Mesendoderm (in vitro differentiated cells): ENCODE data around the gene ITFG1.
"Not testable (repeated sequence)": the region's sequence is repeated elsewhere in the genome, so short reads cannot be mapped to it uniquely, and the experiment has no call there.

ENCODE experiments used
- DNase-seq: peaks from one replicate; pipeline ENCODE4 v3.0.0; 2013
- H2AK5ac ChIP-seq: 2 replicates; pipeline ENCODE4 v1.6.1; 2013; ENCODE audit warnings: low read length, inconsistent platforms
- H2BK120ac ChIP-seq: 2 replicates; pipeline ENCODE4 v1.6.1; 2013; ENCODE audit warnings: low read depth, mild to moderate bottlenecking, low read length, moderate library complexity, mixed read lengths
- H2BK15ac ChIP-seq: replicated peaks from 2 replicates; pipeline ENCODE4 v1.6.1; 2013; ENCODE audit warnings: low read depth, mild to moderate bottlenecking, moderate library complexity
- H2BK5ac ChIP-seq: 2 replicates; pipeline ENCODE4 v1.6.1; 2013; ENCODE audit warnings: low read length, inconsistent platforms
- H3K18ac ChIP-seq: 2 replicates; pipeline ENCODE4 v1.6.1; 2013; ENCODE audit warnings: mild to moderate bottlenecking, low read length, mixed read lengths
- H3K23ac ChIP-seq: one replicate; pipeline ENCODE4 v1.6.1; 2013; ENCODE audit warnings: low read length
- H3K27ac ChIP-seq: 2 replicates; pipeline ENCODE4 v1.5.1; 2013; ENCODE audit warnings: low read depth, mild to moderate bottlenecking, inconsistent platforms, low read length, moderate library complexity
- H3K27me3 ChIP-seq: 2 replicates; pipeline ENCODE4 v1.6.1; 2013; ENCODE audit warnings: low read length, control low read depth, mild to moderate bottlenecking, inconsistent platforms; ENCODE audit not compliant: insufficient read depth, poor library complexity
- H3K36me3 ChIP-seq: 2 replicates; pipeline ENCODE4 v1.6.1; 2013; ENCODE audit warnings: low read length, inconsistent platforms; ENCODE audit not compliant: control insufficient read depth, insufficient read depth
- H3K4ac ChIP-seq: one replicate; pipeline ENCODE4 v1.6.1; 2013; ENCODE audit warnings: low read depth, mild to moderate bottlenecking, low read length, moderate library complexity
- H3K4me1 ChIP-seq: 2 replicates; pipeline ENCODE4 v1.6.1; 2013; ENCODE audit warnings: low read depth, low read length, inconsistent platforms; ENCODE audit not compliant: control insufficient read depth
- H3K4me2 ChIP-seq: 2 replicates; pipeline ENCODE4 v1.6.1; 2013; ENCODE audit warnings: low read length
- H3K4me3 ChIP-seq: 2 replicates; pipeline ENCODE4 v1.5.1; 2013; ENCODE audit warnings: mild to moderate bottlenecking, low read length
- H3K56ac ChIP-seq: one replicate; pipeline ENCODE4 v1.6.1; 2013; ENCODE audit warnings: low read length
- H3K79me1 ChIP-seq: 2 replicates; pipeline ENCODE4 v1.6.1; 2013; ENCODE audit warnings: low read length, inconsistent platforms
- H3K79me2 ChIP-seq: 2 replicates; pipeline ENCODE4 v1.6.1; 2013; ENCODE audit warnings: mild to moderate bottlenecking, low read length; ENCODE audit not compliant: control insufficient read depth, insufficient read depth
- H3K9ac ChIP-seq: 2 replicates; pipeline ENCODE4 v1.6.1; 2013; ENCODE audit warnings: low read length, inconsistent platforms
- H4K5ac ChIP-seq: one replicate; pipeline ENCODE4 v1.6.1; 2013; ENCODE audit warnings: low read length
- H4K8ac ChIP-seq: one replicate; pipeline ENCODE4 v1.6.1; 2013; ENCODE audit warnings: low read depth, mild to moderate bottlenecking, control low read depth, low read length, moderate library complexity
- WGBS: extraction: QIAGEN DNeasy Blood & Tissue Kit; methylation state at CpG from one replicate; pipeline ENCODE4 v1.1.7; 2013; ENCODE audit warnings: low lambda C conversion rate, missing lambda C conversion rate; ENCODE audit not compliant: insufficient coverage; ENCODE audit errors: extremely low coverage; 5-methylcytosine and 5-hydroxymethylcytosine counted together

The ITFG1 gene

DNA sequence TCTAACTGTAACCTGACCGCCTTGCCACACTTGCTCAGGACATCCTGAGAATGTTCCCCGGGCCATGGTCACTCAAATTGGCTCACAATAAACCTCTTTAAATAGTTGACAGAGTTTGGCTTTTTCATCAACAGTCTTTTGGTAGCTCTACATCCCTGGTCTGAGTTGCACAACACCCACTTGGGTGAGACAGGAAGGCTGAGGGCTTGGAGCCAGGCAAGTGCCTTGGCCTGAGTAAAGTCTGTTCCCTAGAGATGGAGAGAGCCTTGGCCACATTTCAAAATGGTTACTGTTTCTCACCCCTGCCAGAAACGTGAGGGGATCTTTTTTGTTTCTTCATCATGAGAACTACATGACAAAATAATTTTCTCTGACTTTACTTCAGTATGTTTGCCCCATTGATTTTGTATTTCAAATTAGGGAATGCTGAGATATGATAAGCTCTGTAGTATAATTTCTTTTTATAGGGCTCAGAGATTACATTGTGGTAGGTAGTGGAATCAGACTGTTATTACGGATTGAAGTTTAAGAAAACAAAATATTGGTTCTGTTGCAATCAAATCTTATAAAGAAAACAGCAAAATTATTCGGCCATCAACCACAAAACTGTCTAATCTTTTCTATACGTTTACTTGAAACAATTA is 263.2 kb downstream of the ITFG1 start:
- Histone ChIP-seq H2BK15ac (no peak overlapping the region), H3K79me1 (no peaks in the 10 kb centered on the region), H3K79me2 (no peaks in the 10 kb centered on the region), H2AK5ac (no peak overlapping the region), H3K23ac (no peak overlapping the region), H3K4me3 (no peak overlapping the region), H4K8ac (no peak overlapping the region), H2BK120ac (no peak overlapping the region), H3K27me3 (no peaks in the 10 kb centered on the region), H2BK5ac (no peak overlapping the region), H3K4ac (no peak overlapping the region), H3K9ac (no peak overlapping the region), H4K5ac (no peak overlapping the region), H3K18ac (no peak overlapping the region), H3K4me2 (no peak overlapping the region), H3K56ac (no peak overlapping the region), H3K36me3 (no peaks in the 10 kb centered on the region), H3K4me1 (no peaks in the 10 kb centered on the region), H3K27ac (no peak overlapping the region)
- no peak for DNase-seq
- WGBS = no CpG with 5 or more reads among the region's 6 CpGs

DNA sequence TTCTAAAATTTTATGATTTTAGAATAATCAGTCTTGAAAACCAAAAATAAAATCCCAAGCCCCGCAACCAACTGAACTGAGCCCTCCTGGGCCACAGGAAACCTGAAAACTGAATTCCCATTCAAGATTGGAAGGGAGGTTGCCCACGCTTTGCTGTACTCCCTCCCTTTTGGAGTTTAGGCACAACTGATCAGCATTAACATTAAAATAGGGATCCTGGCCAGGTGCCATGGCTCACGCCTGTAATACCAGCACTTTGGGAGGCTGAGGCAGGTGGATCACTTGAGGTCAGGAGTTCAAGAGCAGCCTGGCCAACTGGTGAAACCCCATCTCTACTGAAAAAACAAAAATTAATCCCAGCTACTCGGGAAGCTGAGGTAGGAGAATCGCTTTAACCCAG is 264.4 kb downstream of the ITFG1 start:
- no CpG with 5 or more reads among the region's 5 CpGs for WGBS
- Histone ChIP-seq H2BK120ac (no peak overlapping the region), H4K8ac (no peak overlapping the region), H3K36me3 (no peaks in the 10 kb centered on the region), H2BK15ac (no peak overlapping the region), H3K27ac (no peak overlapping the region), H3K79me2 (no peaks in the 10 kb centered on the region), H3K4me2 (no peak overlapping the region), H3K4me1 (no peaks in the 10 kb centered on the region), H2AK5ac (no peak overlapping the region), H3K56ac (no peak overlapping the region), H3K23ac (no peak overlapping the region), H3K4me3 (no peak overlapping the region), H2BK5ac (no peak overlapping the region), H3K4ac (no peak overlapping the region), H3K27me3 (no peaks in the 10 kb centered on the region), H3K79me1 (no peaks in the 10 kb centered on the region), H4K5ac (no peak overlapping the region), H3K18ac (no peak overlapping the region), H3K9ac (no peak overlapping the region)
- no peak for DNase-seq

DNA sequence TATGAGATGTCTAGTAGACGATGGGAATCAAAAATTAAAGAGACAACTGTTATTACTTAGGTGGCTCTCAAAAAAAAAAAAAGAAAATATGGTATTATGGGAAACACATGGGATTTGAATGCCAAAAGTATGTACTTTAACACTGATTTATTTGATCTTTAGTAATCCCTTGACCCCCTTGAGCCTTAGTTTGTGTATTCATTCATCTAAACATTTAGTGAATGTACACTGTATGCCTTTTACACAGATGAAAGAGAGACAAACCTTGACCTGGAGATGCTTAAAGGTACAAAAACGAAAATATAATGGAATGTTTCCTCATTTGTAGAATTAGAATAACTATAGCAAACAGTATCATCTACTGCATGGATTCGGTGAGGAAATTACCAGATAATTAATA is 278.5 kb downstream of the ITFG1 start:
- Histone ChIP-seq H3K36me3 (no peaks in the 10 kb centered on the region), H2AK5ac (no peak overlapping the region), H2BK120ac (no peak overlapping the region), H2BK5ac (no peak overlapping the region), H3K79me2 (no peaks in the 10 kb centered on the region), H3K56ac (no peak overlapping the region), H3K4me2 (no peak overlapping the region), H4K5ac (no peak overlapping the region), H3K4ac (no peak overlapping the region), H4K8ac (no peak overlapping the region), H3K23ac (no peak overlapping the region), H2BK15ac (no peak overlapping the region), H3K27me3 (no peaks in the 10 kb centered on the region), H3K79me1 (no peaks in the 10 kb centered on the region), H3K18ac (no peak overlapping the region), H3K4me1 (no peaks in the 10 kb centered on the region), H3K4me3 (no peak overlapping the region), H3K9ac (no peak overlapping the region), H3K27ac (no peak overlapping the region)
- no CpG with 5 or more reads among the region's 3 CpGs for WGBS
- no peak for DNase-seq

DNA sequence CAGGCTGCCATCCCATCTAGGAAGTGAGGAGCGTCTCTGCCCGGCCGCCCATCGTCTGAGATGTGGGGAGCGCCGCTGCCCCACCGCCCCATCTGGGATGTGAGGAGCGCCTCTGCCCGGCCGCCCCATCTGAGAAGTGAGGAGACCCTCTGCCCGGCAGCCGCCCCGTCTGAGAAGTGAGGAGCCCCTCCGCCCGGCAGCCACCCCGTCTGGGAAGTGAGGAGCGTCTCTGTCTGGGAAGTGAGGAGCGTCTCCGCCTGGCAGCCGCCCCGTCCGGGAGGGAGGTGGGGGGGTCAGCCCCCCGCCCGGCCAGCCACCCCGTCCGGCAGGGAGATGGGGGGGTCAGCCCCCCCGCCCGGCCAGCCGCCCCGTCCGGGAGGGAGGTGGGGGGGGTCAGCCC is 279.8 kb downstream of the ITFG1 start:
- not testable (repeated sequence) for H3K23ac ChIP-seq, H3K18ac ChIP-seq, H3K56ac ChIP-seq, H3K27me3 ChIP-seq, H3K27ac ChIP-seq, H3K36me3 ChIP-seq, H2BK5ac ChIP-seq, H4K8ac ChIP-seq, H3K79me1 ChIP-seq, H2BK15ac ChIP-seq, H3K4me3 ChIP-seq, H3K9ac ChIP-seq, H4K5ac ChIP-seq, H2BK120ac ChIP-seq, H3K4me1 ChIP-seq, DNase-seq, H3K4me2 ChIP-seq, H3K4ac ChIP-seq, H3K79me2 ChIP-seq, H2AK5ac ChIP-seq
- WGBS = no CpG with 5 or more reads among the region's 31 CpGs

DNA sequence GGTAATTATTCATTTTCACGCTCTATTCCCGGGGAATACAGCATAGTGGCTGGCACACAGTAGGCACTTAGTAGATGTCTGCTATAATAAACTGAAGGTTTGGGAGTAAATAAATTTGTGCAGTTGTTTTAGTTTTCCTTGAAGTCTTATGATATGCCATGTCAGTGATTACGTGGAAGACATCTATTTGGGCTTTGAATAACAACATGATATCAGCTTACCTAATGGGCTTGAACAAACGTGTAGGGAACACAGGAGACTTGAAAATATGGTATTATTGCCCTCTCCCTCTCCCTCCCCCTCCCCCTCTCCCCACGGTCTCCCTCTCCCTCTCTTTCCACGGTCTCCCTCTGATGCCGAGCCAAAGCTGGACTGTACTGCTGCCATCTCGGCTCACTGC is 280.8 kb downstream of the ITFG1 start:
- H3K79me1 ChIP-seq = no peaks in the 10 kb centered on the region
- H2AK5ac ChIP-seq = no peak overlapping the region
- H3K18ac ChIP-seq = no peak overlapping the region
- H3K27ac ChIP-seq = no peak overlapping the region
- H2BK5ac ChIP-seq = no peak overlapping the region
- no peaks in the 10 kb centered on the region for H3K79me2 ChIP-seq
- no peak overlapping the region for H2BK120ac ChIP-seq
- H3K27me3 ChIP-seq = no peaks in the 10 kb centered on the region
- no peak overlapping the region for H3K4ac ChIP-seq
- no peak overlapping the region for H2BK15ac ChIP-seq
- no peaks in the 10 kb centered on the region for H3K4me1 ChIP-seq
- H3K23ac ChIP-seq = no peak overlapping the region
- H3K9ac ChIP-seq = no peak overlapping the region
- H3K56ac ChIP-seq = no peak overlapping the region
- WGBS = no CpG with 5 or more reads among the region's 8 CpGs
- H3K4me3 ChIP-seq = no peak overlapping the region
- H3K4me2 ChIP-seq = no peak overlapping the region
- no peaks in the 10 kb centered on the region for H3K36me3 ChIP-seq
- no peak for DNase-seq
- no peak overlapping the region for H4K8ac ChIP-seq
- no peak overlapping the region for H4K5ac ChIP-seq

DNA sequence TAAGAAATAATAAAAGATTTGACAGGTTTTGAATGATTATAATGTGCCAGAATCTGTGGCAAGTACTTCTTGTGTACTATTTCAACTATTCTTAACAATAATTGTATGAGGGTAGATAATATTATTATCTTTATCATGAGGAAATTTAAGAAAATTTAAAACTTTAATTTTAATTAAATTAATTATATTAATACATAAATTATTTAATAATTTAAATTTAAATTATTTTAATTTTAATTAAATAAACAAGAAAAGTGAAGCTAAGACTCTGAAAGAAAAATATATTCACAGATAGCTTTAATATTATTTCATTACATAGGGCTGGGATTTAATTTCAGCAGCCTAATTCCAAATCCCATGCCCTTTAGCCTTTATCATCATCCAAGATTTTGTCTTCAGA is 285.7 kb downstream of the ITFG1 start:
- Histone ChIP-seq H2BK120ac (no peak overlapping the region), H3K79me1 (no peaks in the 10 kb centered on the region), H3K56ac (no peak overlapping the region), H3K18ac (no peak overlapping the region), H2BK15ac (no peak overlapping the region), H3K36me3 (no peaks in the 10 kb centered on the region), H4K5ac (no peak overlapping the region), H2BK5ac (no peak overlapping the region), H2AK5ac (no peak overlapping the region), H3K23ac (no peak overlapping the region), H4K8ac (no peak overlapping the region), H3K27me3 (no peaks in the 10 kb centered on the region), H3K79me2 (no peaks in the 10 kb centered on the region), H3K4me2 (no peak overlapping the region), H3K4ac (no peak overlapping the region), H3K27ac (no peak overlapping the region), H3K4me1 (no peaks in the 10 kb centered on the region), H3K9ac (no peak overlapping the region), H3K4me3 (no peak overlapping the region)
- no peak for DNase-seq
